ENCODE results near the gene CHTOP.

Gene CHTOP

DNA sequence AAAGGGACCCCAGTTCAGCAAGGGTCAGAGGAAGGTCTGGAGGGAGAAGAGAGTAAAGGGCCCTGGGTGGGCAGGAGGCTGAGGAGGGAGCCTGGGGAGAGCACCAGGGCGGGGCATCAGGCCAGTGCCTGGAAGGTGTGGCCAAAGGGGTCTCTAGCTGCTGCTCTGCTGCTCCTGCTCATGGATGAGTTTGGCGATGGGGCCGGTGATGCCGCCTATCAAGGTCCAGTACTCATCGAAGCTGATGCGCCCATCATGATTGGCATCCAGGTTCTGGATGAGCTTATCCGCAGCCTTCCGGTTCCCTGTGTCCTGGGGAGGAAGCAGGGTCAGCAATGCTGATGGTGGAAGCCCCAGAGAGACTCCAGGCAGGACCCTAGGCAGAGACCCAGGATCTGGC, 26.5 kb upstream of the CHTOP start:
- CTCF ChIA-PET = interaction anchor here (0.6 to 1.2 kb wide), 4 partner anchors 10 to 97 kb away, joined by 3 to 5 read pairs (median 4); no protein-coding TSS in a partner anchor
- POLR2A ChIA-PET (ENCODE audit: low non-redundant PET) = interaction anchor here (0.7 kb wide), 1 partner anchor 8 kb away, joined by 3 read pairs; the partner anchor contains the start of gene S100A14
- peak overlapping the region; percentile 99 for H3K27ac ChIP-seq
- no peak for TF ChIP-seq CTCF (conservative IDR thresholded peaks at IDR 0.05; ENCODE audit: low read depth)
- no peak for DNase-seq (ENCODE audit: low spot score)

- ChIA-PET POLR2A (ENCODE audit: low non-redundant PET) (no interaction called here), CTCF (interaction anchor here (1.0 to 1.2 kb wide), 2 partner anchors 9 to 35 kb away, joined by 3 to 5 read pairs; no protein-coding TSS in a partner anchor)
Measured at GRCh38 chr1:153608089-153608682, 25.7 kb upstream of the CHTOP start.

DNA sequence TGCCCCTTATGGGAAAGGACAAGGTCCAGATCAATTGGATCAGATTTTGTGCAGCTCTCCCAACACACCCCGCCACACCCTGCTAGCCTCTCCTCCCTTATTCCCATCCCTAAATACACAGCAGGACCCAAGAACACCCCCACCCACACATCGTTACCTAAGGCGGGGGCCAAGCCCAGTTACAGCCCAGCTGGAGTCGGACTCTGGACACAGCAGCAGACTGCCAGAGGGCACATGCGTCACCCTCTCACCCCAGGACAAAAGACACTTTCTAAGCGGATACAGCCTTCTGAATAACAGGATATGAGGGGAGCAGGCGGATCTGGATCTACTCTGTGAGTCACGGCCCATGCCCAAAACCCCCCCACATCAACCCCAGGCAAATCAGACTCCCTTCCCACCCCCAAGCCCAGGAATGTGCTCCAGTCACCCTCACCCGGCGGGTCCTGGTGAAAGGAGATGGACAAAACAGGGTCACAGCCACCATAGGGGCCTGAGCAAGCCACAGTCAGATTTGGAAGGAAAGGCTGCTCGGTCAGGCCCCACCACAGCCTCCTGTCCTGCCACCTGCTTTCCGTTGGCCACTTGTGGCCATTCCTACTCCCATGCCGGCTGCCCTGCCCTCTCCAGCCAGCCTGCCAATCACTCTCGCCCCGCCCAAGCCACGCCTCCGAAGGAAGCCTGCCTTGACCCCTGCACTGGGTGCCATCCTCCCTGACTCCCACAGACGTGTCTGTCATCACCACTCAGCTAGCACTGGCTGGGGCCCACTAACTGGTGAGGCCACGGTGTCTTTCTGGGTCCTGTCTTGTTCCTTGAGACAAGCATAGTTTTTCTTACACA, 24.9 kb upstream of the CHTOP start:
- DNase-seq (ENCODE audit: low spot score) = peak; percentile 97
- TF ChIP-seq CTCF (conservative IDR thresholded peaks at IDR 0.05; ENCODE audit: low read depth) = no peak
- ChIA-PET CTCF (interaction anchor here (0.5 to 2.3 kb wide), 5 partner anchors 8 to 72 kb away, joined by 3 to 8 read pairs (median 4); no protein-coding TSS in a partner anchor), POLR2A (ENCODE audit: low non-redundant PET) (no interaction called here)
- peak overlapping the region; percentile 99 for H3K27ac ChIP-seq

More at GRCh38 chr1:153608089-153608682, 25.7 kb upstream of the CHTOP start:
- no peak for DNase-seq (ENCODE audit: low spot score)
- no peak for TF ChIP-seq CTCF (conservative IDR thresholded peaks at IDR 0.05; ENCODE audit: low read depth)
- H3K27ac ChIP-seq = peak overlapping the region; percentile 99

DNA sequence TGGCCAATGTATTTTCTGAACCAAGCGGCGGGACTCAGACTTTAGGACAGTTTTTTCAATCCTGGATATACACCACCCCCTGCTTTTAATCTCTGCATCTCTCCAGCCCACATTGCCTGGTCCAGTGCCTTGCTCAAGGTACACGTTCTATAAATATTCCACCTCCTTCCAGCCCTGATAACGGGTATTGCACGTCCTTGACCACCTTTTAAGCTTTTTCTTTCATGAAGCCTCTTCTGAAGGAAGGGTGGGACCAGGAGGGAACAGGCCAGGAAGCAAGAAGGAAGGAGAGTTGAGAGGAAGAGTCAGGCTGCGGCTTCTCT, 24.3 kb upstream of the CHTOP start:
- POLR2A ChIA-PET (ENCODE audit: low non-redundant PET) = no interaction called here

DNA sequence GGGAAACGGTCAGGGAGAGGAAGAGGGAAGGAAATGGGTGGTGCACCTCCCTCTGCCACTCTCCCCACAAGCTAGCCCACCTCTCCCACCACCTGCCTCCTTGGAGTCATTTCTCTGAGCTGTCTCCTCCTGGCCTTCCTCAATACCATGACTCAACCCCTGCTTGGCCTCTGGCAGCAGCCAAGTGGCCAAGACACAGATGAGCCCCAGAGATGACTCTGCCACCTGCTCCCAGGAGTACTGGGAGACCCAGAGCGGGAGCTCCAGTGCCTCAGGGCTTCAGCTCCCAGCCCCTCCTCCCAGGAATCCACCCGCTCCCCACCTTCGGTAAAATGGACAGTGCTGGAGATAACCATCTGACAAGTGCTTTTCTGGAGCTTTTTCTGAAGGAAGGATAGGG, 23.5 kb upstream of the CHTOP start:
- POLR2A ChIA-PET (ENCODE audit: low non-redundant PET) = interaction anchor here (1.5 to 7.6 kb wide), 2 partner anchors 16 to 24 kb away, joined by 6 to 56 read pairs; partner anchors contain the start of genes CHTOP, S100A1 and S100A13
- TF ChIP-seq CTCF (conservative IDR thresholded peaks at IDR 0.05; ENCODE audit: low read depth) = no peak
- CTCF ChIA-PET = interaction anchor here (1.0 to 2.3 kb wide), 3 partner anchors 38 to 101 kb away, joined by 4 to 8 read pairs (median 4); no protein-coding TSS in a partner anchor
- no peak for DNase-seq (ENCODE audit: low spot score)
- peak overlapping the region; percentile 99 for H3K27ac ChIP-seq

More for the DNA sequence above, 24.3 kb upstream of the CHTOP start:
- no peak for DNase-seq (ENCODE audit: low spot score)
- no peak for TF ChIP-seq CTCF (conservative IDR thresholded peaks at IDR 0.05; ENCODE audit: low read depth)
- CTCF ChIA-PET = interaction anchor here (0.6 to 2.3 kb wide), 4 partner anchors 8 to 41 kb away, joined by 3 to 8 read pairs (median 4); partner anchors contain the start of gene S100A1
- peak overlapping the region; percentile 99 for H3K27ac ChIP-seq

DNA sequence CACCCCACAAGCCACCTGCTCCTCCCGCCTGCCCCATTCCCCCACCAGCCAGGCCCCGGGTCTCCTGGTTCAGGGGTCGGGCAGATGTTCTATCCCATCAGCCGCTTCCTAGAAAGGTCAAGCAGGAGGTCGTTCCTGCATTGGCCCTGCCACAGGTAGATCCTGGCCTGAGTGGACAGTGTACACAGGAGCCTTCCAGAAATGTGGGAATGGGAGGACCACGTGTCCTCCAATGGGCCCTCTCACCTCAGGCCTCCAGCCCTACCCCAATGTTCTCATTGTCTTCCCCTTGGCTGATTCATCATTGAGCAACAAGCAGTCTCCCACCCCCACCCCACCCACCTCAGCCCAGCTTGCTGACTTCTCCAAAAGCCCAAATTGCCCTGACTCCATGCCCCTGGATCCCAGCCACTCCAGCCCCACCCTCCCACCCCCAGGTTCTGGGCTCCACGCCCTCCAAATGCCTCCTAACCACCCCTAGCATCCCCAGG, 23.0 kb upstream of the CHTOP start:
- ChIA-PET POLR2A (ENCODE audit: low non-redundant PET) (interaction anchor here (1.5 to 7.6 kb wide), 2 partner anchors 16 to 23 kb away, joined by 6 to 56 read pairs; partner anchors contain the start of genes CHTOP, S100A1 and S100A13), CTCF (interaction anchor here (1.0 to 2.3 kb wide), 2 partner anchors 38 to 102 kb away, joined by 4 to 8 read pairs; no protein-coding TSS in a partner anchor)
- no peak for TF ChIP-seq CTCF (conservative IDR thresholded peaks at IDR 0.05; ENCODE audit: low read depth)
- DNase-seq (ENCODE audit: low spot score) = peak; percentile 90
- H3K27ac ChIP-seq = peak overlapping the region; percentile 99

Data from RWPE1 (cell line).